SK-MEL-5 (cell line): ENCODE results near the gene NPFF. TPM values are rescaled to one million over a fixed set of nuclear protein-coding genes. Genes with fewer than 3 reads are reported as not detected.

Experiments used
- DNase-seq: peaks from one replicate; pipeline ENCODE4 v3.0.0-alpha.2; 2016; ENCODE audit warnings: low read depth, low spot score
- in situ Hi-C: cut with HindIII; loops from 2 replicates; pipeline ENCODE4 v1.10.0; 2016; ENCODE audit warnings: low sequenced_read_pairs, high pct_unique_total_duplicates, low pct_unique_long_range_greater_than_20kb
- small RNA-seq, 2 experiments: library from RNA; depleted of rRNA; stranded (forward); fragments of <200 nt; gene quantifications; one replicate each; pipeline ENCODE3, GENCODE V24; 2014
- total RNA-seq: library from RNA; depleted of rRNA; stranded (reverse); fragments of >200 nt; shearing (Covaris generic); gene quantifications from 2 replicates; pipeline ENCODE4 v1.2.3, GENCODE V29; 2014; rRNA removed

NPFF gene
- total RNA-seq, 1 experiment from 2014 or later = not detected

- in situ Hi-C loops = no loop called here
- no peak for DNase-seq
Measured at GRCh38 chr12:53465679-53466078, 41.6 kb downstream of the NPFF start.

GRCh38 chr12:53464685-53465418, 42.4 kb downstream of the NPFF start:
- in situ Hi-C loops = no loop called here
- DNase-seq = no peak

- in situ Hi-C loops = no loop called here
- DNase-seq = no peak
Measured at GRCh38 chr12:53463802-53464560, 43.3 kb downstream of the NPFF start.

- no peak for DNase-seq
- in situ Hi-C loops = no loop called here
Measured at GRCh38 chr12:53462935-53463334, 44.3 kb downstream of the NPFF start.

- no peak for DNase-seq
- in situ Hi-C loops = no loop called here
Measured at GRCh38 chr12:53461591-53461990, 45.7 kb downstream of the NPFF start.

GRCh38 chr12:53461059-53461458, 46.2 kb downstream of the NPFF start:
- no peak for DNase-seq
- in situ Hi-C loops = no loop called here

- in situ Hi-C loops = no loop called here
- DNase-seq = no peak
Measured at GRCh38 chr12:53459097-53459496, 48.2 kb downstream of the NPFF start.

Small RNAs within 50 kb of the gene (small RNA-seq; reads per million reads assigned to genes)
- 0 reads per million in 2 experiments for gene AC023509.3

Other genes starting within 250 kb of the NPFF start
- 8.3 and 9.2 TPM in 2 replicates for gene ESPL1, start 239.2 kb downstream of the NPFF start, total RNA-seq
- 531 and 559 TPM in 2 replicates for gene PFDN5, start 211.9 kb downstream of the NPFF start, total RNA-seq
- 59.4 and 61.3 TPM in 2 replicates for gene MYG1, start 207.8 kb downstream of the NPFF start, total RNA-seq
- 72.2 and 73.3 TPM in 2 replicates for gene AAAS, start 185.9 kb downstream of the NPFF start, total RNA-seq
- gene SP7, start 171.1 kb downstream of the NPFF start, total RNA-seq = not detected in 2 replicates
- 38.9 and 40.5 TPM in 2 replicates for gene SP1, start 127.3 kb downstream of the NPFF start, total RNA-seq
- gene AMHR2, start 83.6 kb downstream of the NPFF start, total RNA-seq = 0.13 TPM in 1 of 2 replicates, not detected in the other
- gene PRR13, start 65.8 kb downstream of the NPFF start, total RNA-seq = 101 and 106 TPM in 2 replicates
- 165 and 176 TPM in 2 replicates for gene PCBP2, start 55.4 kb downstream of the NPFF start, total RNA-seq
- gene MAP3K12, start 8.0 kb downstream of the NPFF start, total RNA-seq = 10.1 and 11.4 TPM in 2 replicates
- gene TARBP2, start 6.2 kb downstream of the NPFF start, total RNA-seq = 57.3 and 62.8 TPM in 2 replicates
- gene ATF7, start 118.9 kb upstream of the NPFF start, total RNA-seq = 10.2 and 11.8 TPM in 2 replicates
- gene ATP5MC2, start 168.6 kb upstream of the NPFF start, total RNA-seq = 503 and 579 TPM in 2 replicates
- gene CALCOCO1, start 220.0 kb upstream of the NPFF start, total RNA-seq = 40.6 and 43.6 TPM in 2 replicates
- gene CISTR, start 244.5 kb upstream of the NPFF start, total RNA-seq = not detected in 2 replicates